Measurements from ENCODE around the gene CYP3A7.
"Not testable (repeated sequence)": the region's sequence is repeated elsewhere in the genome, so short reads cannot be mapped to it uniquely, and the experiment has no call there.

CYP3A7 gene

GRCh38 chr7:99694912-99695304 lies 40.1 kb downstream of the CYP3A7 start:
- H3K4me3 ChIP-seq (replicated peaks; ENCODE audit: low read depth, low read length): no peak overlapping the region
- TF ChIP-seq, protein P1, sequence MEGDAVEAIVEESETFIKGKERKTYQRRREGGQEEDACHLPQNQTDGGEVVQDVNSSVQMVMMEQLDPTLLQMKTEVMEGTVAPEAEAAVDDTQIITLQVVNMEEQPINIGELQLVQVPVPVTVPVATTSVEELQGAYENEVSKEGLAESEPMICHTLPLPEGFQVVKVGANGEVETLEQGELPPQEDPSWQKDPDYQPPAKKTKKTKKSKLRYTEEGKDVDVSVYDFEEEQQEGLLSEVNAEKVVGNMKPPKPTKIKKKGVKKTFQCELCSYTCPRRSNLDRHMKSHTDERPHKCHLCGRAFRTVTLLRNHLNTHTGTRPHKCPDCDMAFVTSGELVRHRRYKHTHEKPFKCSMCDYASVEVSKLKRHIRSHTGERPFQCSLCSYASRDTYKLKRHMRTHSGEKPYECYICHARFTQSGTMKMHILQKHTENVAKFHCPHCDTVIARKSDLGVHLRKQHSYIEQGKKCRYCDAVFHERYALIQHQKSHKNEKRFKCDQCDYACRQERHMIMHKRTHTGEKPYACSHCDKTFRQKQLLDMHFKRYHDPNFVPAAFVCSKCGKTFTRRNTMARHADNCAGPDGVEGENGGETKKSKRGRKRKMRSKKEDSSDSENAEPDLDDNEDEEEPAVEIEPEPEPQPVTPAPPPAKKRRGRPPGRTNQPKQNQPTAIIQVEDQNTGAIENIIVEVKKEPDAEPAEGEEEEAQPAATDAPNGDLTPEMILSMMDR (IDR thresholded peaks at IDR 0.05; ENCODE audit: insufficient read depth, low read length, poor library complexity, severe bottlenecking): no peak
- no peak for DNase-seq (ENCODE audit: extremely low read depth, insufficient read length)
- H3K27me3 ChIP-seq (replicated peaks; ENCODE audit: control insufficient read depth, insufficient read depth, low read length): no peaks in the 10 kb centered on the region
- H3K36me3 ChIP-seq (ENCODE audit: control insufficient read depth, insufficient read depth, low read length): no peaks in the 10 kb centered on the region

DNA sequence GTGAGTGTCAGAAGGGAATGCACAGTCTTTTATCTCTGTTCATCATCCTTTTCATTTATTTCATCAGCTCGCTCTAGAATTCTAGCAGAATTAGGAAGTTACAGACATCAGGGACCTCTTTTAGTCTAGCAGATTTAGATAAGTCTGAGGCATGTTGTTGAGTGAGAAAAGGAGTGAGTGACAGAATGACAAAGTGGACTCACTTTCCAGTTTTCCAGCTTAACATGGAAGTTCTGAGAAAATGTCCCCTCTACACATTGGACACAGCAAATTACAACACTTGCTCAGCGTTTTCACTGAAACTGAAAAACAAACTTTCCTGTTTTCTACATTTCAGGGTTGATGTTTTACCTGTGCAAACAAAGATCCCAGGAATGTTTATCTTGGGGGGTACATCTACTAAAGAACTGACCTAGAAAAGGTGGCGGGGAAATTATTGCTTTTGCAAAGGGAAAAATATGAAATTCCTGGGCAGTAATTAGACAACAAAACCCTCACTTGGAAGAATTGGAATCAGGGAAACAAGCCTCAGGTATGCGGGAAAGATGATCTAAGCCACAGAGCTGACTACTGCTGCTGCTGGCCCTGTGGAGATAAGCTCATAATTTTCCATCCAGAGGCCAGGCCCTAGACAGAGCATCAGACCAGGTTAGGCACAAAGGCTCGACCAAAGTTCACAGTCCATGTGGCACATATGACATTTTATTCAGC lies 40.6 kb downstream of the CYP3A7 start:
- Histone ChIP-seq H3K27me3 (replicated peaks; ENCODE audit: control insufficient read depth, insufficient read depth, low read length) (no peaks in the 10 kb centered on the region), H3K36me3 (ENCODE audit: control insufficient read depth, insufficient read depth, low read length) (no peaks in the 10 kb centered on the region), H3K4me3 (replicated peaks; ENCODE audit: low read depth, low read length) (no peak overlapping the region)
- DNase-seq (ENCODE audit: extremely low read depth, insufficient read length): no peak
- TF ChIP-seq, protein P1 (IDR thresholded peaks at IDR 0.05; ENCODE audit: insufficient read depth, low read length, poor library complexity, severe bottlenecking): no peak

- H3K4me3 ChIP-seq (replicated peaks; ENCODE audit: low read depth, low read length): no peak overlapping the region
- TF ChIP-seq, protein P1 (IDR thresholded peaks at IDR 0.05; ENCODE audit: insufficient read depth, low read length, poor library complexity, severe bottlenecking): no peak
- H3K36me3 ChIP-seq (ENCODE audit: control insufficient read depth, insufficient read depth, low read length): no peaks in the 10 kb centered on the region
- DNase-seq (ENCODE audit: extremely low read depth, insufficient read length): no peak
- H3K27me3 ChIP-seq (replicated peaks; ENCODE audit: control insufficient read depth, insufficient read depth, low read length): no peaks in the 10 kb centered on the region
These were observed 41.4 kb downstream of the CYP3A7 start for GRCh38 chr7:99693427-99694200.

DNA sequence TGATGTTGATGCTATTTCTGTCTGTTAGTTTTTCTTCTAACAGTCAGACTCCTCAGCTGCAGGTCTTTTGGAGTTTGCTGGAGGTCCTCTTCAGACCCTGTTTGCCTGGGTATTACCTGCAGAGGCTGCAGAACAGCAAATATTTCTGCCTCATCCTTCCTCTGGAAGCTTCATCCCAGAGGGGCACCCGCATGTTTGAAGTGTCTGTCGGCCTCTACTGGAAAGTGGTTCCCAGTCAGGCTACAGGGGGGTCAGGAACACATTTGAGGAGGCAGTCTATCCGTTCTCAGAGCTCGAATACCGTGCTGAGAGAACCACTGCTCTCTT lies 41.9 kb downstream of the CYP3A7 start:
- H3K36me3 ChIP-seq (ENCODE audit: control insufficient read depth, insufficient read depth, low read length): no peaks in the 10 kb centered on the region
- TF ChIP-seq, protein P1 (IDR thresholded peaks at IDR 0.05; ENCODE audit: insufficient read depth, low read length, poor library complexity, severe bottlenecking): no peak
- DNase-seq (ENCODE audit: extremely low read depth, insufficient read length): no peak
- no peak overlapping the region for H3K4me3 ChIP-seq (replicated peaks; ENCODE audit: low read depth, low read length)
- no peaks in the 10 kb centered on the region for H3K27me3 ChIP-seq (replicated peaks; ENCODE audit: control insufficient read depth, insufficient read depth, low read length)

DNA sequence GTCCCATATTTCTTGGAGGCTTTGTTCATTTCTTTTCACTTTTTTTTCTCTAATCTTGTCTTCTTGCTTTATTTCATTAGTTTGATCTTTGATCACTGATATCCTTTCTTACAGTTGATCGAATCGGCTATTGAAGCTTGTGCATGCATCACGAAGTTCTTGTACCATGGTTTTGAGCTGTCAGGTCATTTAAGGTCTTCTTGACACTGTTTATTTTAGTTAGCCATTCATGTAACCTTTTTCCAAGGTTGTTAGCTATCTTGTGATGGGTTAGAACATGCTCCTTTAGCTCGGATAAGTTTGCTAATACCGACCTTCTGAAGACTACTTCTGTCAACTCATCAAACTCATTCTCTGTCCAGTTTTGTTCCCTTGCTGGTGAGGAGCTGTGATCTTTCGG lies 42.4 kb downstream of the CYP3A7 start:
- DNase-seq (ENCODE audit: extremely low read depth, insufficient read length); H3K27me3 ChIP-seq (replicated peaks; ENCODE audit: control insufficient read depth, insufficient read depth, low read length); H3K36me3 ChIP-seq (ENCODE audit: control insufficient read depth, insufficient read depth, low read length); H3K4me3 ChIP-seq (replicated peaks; ENCODE audit: low read depth, low read length): not testable (repeated sequence)

- not testable (repeated sequence) for H3K4me3 ChIP-seq (replicated peaks; ENCODE audit: low read depth, low read length); H3K27me3 ChIP-seq (replicated peaks; ENCODE audit: control insufficient read depth, insufficient read depth, low read length); H3K36me3 ChIP-seq (ENCODE audit: control insufficient read depth, insufficient read depth, low read length); DNase-seq (ENCODE audit: extremely low read depth, insufficient read length)
These were observed 43.3 kb downstream of the CYP3A7 start for GRCh38 chr7:99691658-99692057.

GRCh38 chr7:99690918-99691317 lies 44.1 kb downstream of the CYP3A7 start:
- not testable (repeated sequence) for H3K4me3 ChIP-seq (replicated peaks; ENCODE audit: low read depth, low read length); H3K36me3 ChIP-seq (ENCODE audit: control insufficient read depth, insufficient read depth, low read length); H3K27me3 ChIP-seq (replicated peaks; ENCODE audit: control insufficient read depth, insufficient read depth, low read length); DNase-seq (ENCODE audit: extremely low read depth, insufficient read length)

DNA sequence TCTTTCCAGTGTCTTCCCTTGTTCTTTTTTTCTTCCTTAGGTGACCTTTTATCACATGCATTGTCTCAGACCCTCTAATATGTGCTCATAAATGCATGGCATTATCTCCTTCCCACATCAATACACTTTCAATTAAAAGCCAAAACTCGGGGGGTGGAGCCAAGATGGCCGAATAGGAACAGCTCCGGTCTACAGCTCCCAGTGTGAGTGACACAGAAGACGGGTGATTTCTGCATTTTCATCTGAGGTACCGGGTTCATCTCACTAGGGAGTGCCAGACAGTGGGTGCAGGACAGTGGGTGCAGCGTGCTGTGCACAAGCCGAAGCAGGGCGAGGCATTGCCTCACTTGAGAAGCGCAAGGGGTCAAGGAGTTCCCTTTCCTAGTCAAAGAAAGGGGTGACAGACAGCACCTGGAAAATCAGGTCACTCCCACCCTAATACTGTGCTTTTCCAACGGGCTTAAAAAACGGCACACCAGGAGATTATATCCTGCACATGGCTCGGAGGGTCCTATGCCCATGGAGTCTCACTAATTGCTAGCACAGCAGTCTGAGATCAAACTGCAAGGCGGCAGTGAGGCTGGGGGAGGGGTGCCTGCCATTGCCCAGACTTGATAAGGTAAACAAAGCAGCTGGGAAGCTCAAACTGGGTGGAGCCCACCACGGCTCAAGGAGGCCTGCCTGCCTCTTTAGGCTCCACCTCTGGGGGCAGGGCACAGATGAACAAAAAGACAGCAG lies 49.0 kb downstream of the CYP3A7 start:
- H3K27me3 ChIP-seq (replicated peaks; ENCODE audit: control insufficient read depth, insufficient read depth, low read length); H3K36me3 ChIP-seq (ENCODE audit: control insufficient read depth, insufficient read depth, low read length); DNase-seq (ENCODE audit: extremely low read depth, insufficient read length); H3K4me3 ChIP-seq (replicated peaks; ENCODE audit: low read depth, low read length): not testable (repeated sequence)

Data from GM06990 (cell line).